HCEC 1CT (cell line): ENCODE data around the gene DAD1.
A peak's percentile ranks its signal among the peaks of the same experiment; 100 is the strongest.
"Not testable (repeated sequence)": the region's sequence is repeated elsewhere in the genome, so short reads cannot be mapped to it uniquely, and the experiment has no call there.

Experiments used
- DNase-seq: peaks from one replicate; pipeline ENCODE4 v3.0.0-alpha.2; 2017

The DAD1 gene

DNA sequence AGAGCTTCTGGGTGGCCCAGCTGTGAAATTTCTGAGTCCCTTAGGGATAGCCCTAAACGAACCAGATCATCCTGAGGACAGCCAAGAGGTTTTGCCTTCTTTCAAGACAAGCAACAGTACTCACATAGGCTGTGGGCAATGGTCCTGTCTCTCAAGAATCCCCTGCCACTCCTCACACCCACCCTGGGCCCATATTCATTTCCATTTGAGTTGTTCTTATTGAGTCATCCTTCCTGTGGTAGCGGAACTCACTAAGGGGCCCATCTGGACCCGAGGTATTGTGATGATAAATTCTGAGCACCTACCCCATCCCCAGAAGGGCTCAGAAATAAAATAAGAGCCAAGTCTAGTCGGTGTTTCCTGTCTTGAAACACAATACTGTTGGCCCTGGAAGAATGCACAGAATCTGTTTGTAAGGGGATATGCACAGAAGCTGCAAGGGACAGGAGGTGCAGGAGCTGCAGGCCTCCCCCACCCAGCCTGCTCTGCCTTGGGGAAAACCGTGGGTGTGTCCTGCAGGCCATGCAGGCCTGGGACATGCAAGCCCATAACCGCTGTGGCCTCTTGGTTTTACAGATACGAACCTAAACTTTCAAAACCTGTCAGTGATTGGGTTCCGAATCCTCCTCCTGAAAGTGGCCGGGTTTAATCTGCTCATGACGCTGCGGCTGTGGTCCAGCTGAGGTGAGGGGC is 38.9 kb downstream of the DAD1 start:
- no peak for DNase-seq

DNA sequence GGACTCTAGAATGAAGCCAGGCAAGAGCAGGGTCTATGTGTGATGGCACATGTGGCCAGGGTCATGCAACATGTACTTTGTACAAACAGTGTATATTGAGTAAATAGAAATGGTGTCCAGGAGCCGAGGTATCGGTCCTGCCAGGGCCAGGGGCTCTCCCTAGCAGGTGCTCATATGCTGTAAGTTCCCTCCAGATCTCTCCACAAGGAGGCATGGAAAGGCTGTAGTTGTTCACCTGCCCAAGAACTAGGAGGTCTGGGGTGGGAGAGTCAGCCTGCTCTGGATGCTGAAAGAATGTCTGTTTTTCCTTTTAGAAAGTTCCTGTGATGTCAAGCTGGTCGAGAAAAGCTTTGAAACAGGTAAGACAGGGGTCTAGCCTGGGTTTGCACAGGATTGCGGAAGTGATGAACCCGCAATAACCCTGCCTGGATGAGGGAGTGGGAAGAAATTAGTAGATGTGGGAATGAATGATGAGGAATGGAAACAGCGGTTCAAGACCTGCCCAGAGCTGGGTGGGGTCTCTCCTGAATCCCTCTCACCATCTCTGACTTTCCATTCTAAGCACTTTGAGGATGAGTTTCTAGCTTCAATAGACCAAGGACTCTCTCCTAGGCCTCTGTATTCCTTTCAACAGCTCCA is 39.6 kb downstream of the DAD1 start:
- DNase-seq, result no peak

DNA sequence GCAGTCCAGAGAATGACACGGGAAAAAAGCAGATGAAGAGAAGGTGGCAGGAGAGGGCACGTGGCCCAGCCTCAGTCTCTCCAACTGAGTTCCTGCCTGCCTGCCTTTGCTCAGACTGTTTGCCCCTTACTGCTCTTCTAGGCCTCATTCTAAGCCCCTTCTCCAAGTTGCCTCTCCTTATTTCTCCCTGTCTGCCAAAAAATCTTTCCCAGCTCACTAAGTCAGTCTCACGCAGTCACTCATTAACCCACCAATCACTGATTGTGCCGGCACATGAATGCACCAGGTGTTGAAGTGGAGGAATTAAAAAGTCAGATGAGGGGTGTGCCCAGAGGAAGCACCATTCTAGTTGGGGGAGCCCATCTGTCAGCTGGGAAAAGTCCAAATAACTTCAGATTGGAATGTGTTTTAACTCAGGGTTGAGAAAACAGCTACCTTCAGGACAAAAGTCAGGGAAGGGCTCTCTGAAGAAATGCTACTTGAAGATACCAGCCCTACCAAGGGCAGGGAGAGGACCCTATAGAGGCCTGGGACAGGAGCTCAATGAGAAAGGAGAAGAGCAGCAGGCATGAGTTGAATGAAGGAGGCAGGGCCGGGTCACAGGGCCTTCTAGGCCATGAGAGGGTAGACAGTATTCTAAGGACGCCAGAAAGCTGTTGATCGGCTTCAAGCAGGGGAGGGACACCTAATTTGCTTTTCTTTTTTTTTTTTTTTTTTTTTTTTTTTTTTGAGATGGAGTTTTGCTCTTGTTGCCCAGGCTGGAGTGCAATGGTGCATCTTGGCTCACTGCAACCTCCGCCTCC is 40.9 kb downstream of the DAD1 start:
- no peak for DNase-seq

DNA sequence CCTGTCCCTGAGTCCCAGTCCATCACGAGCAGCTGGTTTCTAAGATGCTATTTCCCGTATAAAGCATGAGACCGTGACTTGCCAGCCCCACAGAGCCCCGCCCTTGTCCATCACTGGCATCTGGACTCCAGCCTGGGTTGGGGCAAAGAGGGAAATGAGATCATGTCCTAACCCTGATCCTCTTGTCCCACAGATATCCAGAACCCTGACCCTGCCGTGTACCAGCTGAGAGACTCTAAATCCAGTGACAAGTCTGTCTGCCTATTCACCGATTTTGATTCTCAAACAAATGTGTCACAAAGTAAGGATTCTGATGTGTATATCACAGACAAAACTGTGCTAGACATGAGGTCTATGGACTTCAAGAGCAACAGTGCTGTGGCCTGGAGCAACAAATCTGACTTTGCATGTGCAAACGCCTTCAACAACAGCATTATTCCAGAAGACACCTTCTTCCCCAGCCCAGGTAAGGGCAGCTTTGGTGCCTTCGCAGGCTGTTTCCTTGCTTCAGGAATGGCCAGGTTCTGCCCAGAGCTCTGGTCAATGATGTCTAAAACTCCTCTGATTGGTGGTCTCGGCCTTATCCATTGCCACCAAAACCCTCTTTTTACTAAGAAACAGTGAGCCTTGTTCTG is 41.6 kb downstream of the DAD1 start:
- peak; percentile 54 for DNase-seq

DNA sequence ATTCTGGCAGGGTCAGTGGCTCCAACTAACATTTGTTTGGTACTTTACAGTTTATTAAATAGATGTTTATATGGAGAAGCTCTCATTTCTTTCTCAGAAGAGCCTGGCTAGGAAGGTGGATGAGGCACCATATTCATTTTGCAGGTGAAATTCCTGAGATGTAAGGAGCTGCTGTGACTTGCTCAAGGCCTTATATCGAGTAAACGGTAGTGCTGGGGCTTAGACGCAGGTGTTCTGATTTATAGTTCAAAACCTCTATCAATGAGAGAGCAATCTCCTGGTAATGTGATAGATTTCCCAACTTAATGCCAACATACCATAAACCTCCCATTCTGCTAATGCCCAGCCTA is 42.3 kb downstream of the DAD1 start:
- no peak for DNase-seq

DNA sequence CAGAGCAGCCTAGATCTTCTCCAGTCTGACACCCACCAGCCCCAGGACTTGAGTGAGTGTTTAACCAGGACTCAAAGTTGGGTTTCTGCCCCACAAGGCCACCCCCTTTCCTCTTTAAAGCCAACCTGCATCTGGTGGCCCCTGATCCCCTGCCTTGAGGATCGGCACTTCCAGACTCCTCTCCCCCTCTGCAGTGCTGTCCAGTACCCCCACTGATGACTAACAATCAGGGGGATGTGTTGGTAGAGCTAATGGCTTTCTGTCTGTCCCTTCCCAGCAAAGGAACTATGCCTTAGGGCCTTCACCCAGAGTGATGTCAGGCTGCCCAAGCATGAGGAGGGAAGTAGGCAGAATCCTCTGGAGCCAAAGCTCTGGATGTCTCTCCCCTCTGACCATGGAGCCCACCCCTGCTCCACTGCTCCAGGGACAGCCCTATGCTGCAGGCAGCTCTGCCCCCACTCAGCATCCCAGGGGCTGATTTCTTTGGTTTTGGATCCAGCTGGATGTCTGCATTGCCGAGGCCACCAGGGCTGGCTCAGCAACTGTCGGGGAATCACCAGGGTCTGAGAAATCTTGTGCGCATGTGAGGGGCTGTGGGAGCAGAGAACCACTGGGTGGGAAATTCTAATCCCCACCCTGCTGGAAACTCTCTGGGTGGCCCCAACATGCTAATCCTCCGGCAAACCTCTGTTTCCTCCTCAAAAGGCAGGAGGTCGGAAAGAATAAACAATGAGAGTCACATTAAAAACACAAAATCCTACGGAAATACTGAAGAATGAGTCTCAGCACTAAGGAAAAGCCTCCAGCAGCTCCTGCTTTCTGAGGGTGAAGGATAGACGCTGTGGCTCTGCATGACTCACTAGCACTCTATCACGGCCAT is 42.9 kb downstream of the DAD1 start:
- DNase-seq, result peak; percentile 90

DNA sequence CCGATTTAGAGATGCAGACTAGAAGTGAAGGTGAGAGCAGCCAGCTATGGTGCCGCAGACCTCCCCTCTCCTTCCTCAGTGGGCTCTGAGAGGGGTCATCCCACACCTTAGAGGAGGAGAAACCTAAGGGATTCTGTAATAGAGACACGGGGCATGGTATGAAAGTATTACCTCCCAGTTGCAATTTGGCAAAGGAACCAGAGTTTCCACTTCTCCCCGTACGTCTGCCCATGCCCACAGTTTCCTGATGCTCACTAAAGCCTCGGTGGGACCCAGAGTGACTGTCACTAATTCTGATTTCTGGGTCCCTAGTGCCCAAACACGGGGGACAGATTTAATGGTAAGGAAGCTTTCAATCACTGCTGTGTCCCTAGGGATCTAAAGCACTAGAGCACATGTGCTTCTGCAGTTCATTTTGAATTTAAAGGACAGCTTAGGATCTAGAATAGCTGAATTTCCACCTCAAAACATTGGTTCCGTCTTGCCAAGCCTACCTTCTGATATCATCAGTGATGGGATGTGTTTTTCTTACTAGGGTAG is 44.1 kb downstream of the DAD1 start:
- DNase-seq, result no peak

DNA sequence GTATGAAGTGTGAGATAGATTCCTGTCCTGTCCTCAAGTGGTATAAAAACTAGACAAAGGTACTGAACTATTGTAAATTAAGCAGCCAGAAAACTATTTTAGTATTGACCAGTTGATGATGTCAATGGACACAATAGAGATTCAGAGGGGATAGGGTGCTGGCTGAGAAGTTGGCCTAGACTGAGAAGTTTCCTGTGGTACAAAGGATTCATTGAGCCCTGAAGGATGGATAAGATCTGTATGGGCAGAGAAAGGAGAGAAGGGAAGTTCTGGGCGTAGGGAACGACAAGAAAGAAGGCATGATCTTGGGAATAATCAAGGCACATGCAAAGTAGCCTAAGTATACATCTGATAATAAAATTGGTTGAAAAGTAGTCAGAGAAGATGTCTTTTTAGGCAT is 44.6 kb downstream of the DAD1 start:
- no peak for DNase-seq

DNA sequence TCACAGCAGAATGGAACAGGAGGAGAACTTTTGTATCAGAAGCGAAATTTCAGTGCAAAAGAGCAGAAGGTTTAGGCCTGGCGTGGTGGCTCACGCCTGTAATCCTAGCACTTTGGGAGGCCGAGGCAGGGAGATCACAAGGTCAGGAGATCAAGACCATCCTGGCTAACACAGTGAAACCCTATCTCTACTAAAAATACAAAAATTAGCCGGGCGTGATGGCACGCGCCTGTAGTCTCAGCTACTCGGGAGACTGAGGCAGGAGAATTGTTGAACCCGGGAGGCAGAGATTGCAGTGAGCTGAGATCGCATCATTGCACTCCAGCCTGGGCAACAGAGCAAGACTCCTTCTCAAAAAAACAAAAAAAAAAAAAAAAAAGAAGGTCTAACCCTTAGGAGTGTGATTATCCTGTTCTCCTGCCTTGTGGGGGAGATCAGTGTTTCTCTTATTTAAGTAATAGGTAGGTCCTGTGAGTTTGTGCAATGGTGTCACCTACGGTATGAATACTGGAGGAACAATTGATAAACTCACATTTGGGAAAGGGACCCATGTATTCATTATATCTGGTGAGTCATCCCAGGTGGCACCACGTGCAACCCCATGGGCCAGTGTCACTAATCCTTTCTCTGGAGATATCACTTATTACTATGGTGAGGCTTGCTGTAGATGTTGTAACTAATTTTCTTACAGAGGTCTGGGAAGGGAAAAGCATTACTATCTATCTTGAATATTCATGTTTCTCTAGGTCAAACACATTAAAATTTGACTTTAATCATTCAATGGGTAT is 45.3 kb downstream of the DAD1 start:
- DNase-seq, result not testable (repeated sequence)

DNA sequence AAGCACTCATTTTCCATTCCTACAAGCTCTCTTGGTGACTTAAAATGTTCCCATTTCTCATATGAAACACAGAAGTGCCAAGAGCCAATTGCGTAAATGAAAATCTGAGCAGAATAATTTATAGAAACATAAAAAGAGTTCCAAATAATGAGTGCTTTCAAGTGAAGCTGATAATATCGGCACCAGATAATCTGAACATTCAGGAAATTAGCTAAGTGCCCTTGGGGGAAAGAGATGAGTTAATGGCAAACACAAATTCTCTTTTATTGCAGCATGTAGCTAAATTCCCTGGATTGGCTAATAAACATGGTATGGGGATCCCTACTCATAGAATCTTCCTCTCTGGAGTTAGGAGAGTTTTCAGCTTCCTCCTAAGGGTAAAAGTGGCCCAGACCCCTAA is 46.7 kb downstream of the DAD1 start:
- DNase-seq, result no peak

DNA sequence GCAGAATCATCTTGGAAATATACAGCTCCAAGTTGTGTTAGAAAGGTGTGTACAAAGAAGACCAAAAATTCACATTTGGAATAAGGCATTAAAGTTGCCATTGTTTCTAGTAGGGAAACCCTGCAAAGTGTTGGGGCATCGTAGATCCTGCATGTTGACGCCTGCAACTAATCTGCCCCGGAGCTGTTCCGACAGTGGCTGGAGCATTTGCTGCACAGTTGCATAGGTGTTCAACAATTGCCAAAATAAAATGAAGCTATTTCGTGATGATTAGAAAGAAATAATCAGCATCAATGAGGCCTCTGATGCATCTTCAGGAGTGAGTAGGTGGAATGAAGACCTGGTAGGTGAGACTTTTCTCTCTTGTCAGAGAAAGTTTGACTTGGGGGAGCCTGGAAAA is 47.3 kb downstream of the DAD1 start:
- DNase-seq, result no peak

DNA sequence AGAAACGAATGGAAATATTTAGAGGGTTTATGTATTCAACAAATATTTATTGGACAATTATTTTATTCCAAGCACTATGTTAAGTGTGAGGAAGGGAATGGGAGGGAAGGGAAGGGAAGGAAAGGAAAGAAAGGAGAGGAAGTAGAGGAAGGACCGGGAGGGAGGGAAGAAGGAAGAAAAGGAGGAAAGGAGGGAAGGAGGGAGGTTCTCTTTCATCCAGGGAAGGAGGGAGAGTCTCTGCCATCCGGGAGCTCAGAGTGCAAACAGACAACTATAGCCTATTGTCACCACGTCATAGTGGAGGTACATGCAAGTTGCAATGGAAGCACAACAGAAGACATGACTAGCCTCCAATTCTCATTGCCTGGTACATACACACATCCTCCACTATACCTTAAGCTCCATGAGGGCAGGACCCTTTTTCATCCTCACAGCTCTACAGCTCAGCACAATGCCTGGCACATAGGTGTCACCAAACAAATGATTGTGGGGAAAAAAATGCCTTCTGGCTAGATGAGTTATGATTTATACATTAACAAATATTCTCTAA is 48.1 kb downstream of the DAD1 start:
- no peak for DNase-seq

DNA sequence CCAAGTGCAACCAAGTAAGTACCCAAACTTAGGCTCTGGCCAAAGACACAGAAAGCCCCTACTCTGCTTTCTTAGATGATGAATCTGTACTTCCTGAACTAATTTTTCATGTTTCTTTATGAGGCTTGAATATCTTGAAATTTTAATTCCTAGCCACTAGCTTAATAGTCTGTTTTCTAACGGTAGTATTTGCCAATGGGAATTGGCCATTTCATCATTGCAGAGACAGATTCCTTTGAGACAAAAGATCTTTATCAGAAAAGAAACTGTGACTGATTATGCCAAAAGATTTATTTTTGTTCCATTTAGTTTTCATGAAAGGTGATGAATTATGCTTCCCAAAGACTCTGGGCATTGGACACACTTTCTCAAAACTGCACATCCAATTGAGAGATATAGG is 48.7 kb downstream of the DAD1 start:
- DNase-seq, result no peak

DNA sequence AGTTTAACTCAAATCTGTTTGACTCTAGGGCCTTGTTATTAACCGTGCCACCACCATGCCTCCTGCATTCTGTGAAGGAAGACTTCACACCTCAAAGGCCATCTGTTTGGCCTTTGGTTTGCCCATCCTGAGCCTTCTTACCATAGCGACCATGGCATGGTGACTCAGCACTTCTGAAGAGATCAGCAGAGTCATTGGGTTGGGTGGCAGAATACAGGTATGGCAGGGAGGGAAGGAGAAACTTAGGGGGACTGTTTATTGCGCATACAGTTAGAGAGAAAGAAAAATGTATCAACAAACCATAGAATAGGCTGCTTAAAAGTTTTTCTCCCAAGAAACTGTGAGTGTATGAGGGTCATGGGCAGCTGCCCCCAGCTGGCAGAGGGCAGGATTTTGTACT is 49.2 kb downstream of the DAD1 start:
- no peak for DNase-seq

DNA sequence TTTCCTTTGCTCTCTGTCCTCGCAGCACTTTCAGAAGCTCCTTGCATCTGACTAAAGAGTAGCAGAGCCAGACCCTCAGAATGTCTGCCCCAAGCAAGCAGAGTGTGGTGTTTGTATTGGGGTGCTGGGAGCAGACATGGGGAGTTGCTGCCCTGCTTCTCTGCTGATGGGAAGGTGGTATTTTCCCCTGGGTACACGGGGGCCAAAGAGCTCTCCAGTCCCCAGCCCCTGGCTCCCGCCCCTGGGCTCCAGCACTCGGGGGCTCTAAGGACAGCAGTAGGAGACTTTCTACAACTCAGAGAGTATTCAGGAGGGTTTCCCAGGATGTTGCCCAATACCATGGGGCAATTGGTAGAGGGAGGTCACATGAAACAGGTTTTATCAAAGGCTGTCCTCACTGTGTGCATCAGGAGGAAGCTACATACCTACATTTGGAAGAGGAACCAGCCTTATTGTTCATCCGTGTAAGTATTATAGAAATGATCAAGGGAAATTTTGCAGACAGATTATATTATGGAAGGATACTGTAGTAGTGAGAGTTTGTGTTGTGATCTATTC is 50.3 kb downstream of the DAD1 start:
- DNase-seq, result no peak

DNA sequence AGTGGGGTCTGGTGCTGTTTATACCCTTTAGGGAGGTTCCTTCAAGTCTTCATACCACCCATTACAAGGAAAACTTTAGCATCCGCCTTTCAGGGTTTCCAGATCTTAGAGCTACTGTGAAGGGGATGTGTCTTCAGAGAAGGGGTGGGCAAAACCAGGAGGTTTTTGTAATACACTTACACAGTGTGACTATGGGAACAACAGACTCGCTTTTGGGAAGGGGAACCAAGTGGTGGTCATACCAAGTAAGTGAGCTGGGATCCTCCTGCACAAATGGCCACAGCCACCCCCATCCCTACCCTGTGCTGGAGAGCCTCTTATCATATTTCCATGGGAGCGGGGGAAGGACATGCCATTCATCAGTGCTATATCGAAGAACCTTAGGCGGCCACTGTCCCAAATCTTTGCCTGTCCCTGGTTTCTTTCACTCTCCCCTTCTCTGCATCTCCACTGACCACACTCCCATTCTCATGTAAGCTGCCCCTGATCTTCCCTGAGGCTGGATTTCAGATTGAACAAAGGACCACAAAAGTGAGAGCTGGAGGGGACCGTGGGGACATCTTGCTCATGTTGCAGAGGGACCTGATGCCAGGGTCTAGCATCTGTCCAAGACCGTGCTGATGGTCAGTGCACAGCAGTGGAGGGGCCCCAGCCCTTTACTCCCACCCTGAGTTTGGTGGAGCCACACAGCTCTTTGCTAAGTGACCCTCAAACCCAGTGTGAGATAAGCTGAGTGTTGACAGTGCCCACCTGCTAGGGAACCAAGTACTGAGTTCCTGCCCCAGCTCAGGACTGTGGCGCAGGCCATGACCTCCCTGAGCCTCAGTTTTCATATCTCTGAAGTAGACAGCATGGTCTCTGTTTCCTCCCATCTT is 51.4 kb downstream of the DAD1 start:
- no peak for DNase-seq

DNA sequence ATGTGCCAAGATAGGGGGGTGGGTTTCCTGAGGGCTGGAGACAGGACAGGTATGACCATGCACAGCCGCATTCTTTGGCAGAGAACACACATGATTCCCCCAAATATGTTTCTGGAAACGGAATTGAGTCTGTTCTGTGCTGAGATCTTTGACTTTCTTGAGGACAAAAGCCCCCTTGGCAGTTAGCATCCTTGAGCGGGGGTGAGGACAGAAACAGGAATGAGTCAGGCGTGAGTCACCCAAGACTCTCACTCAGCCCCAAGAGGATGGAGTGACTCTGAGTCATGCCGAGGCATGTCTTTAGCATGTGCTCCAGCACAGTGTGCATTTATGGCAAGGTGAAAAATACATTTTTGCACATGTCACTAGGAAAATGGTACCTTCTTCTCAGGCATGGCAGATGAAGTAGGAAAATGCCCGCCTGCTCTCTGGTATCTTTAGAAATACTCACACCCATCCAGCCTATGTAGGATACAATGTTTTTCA is 52.1 kb downstream of the DAD1 start:
- DNase-seq, result peak; percentile 95

DNA sequence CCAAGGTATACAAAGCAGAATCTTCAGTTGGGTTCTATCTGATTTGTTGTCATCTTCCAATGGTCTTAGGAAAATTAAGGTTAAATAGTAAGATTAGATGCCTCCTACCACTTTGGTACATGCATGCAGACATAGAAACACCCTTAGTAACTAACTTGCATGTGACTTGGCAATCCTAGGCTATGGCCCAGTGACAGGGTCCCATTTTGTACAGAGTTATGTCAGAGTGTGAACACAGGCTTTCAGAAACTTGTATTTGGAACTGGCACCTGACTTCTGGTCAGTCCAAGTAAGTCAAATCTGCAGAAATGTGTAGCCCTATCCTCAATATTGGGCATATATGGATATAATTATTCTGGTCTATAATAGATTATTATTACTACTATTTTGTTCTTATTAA is 53.1 kb downstream of the DAD1 start:
- no peak for DNase-seq

DNA sequence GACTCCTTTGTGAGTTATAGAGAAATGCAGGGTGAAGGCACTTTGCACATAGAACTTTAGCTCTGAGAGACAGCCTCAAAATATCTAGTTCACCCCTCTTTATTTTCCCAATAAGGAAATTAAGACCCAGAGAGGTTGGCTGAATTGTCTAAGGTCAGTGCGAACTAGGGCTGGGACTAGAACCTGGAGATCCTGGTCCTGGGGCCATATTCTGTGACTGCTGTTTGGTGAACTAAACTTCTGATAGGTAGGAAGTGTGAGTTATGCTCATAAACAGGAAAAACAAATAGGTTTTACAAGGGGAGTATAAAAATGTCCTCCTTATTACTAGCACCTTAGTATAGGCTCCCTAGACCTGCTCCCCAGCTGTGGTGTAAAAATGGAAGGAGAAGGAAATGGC is 53.9 kb downstream of the DAD1 start:
- no peak for DNase-seq

DNA sequence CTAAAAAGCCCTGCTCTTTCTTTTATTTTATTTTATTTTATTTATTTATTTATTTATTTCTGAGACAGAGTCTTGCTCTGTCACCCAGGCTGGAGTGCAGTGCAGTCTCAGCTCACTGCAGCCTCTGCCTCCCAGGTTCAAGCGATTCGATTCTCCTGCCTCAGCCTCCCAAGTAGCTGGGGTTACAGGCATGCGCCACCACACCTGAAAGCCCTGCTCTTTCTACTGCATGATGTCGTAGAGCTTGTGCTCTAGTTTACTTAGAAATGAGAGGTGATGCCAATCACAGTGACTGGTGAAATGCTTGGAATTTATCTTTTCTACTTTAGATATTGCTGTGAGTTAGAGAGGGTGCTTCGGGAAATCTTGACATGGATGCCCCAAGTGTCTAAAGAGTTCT is 54.5 kb downstream of the DAD1 start:
- no peak for DNase-seq
